Neural cell (in vitro differentiated cells): ENCODE results near the gene HSPB1. TPM values are rescaled to one million over a fixed set of nuclear protein-coding genes. Genes with fewer than 3 reads are reported as not detected.
A peak's percentile ranks its signal among the peaks of the same experiment; 100 is the strongest.
"Not testable (repeated sequence)": the region's sequence is repeated elsewhere in the genome, so short reads cannot be mapped to it uniquely, and the experiment has no call there.

Experiments used
- H2AFZ ChIP-seq: fragments of 200-600, 300-800 bp; sonication (generic), shearing (Covaris generic); 2 replicates; pipeline ENCODE4 v1.6.0; 2014; ENCODE audit warnings: low read depth, mild to moderate bottlenecking, antibody characterized with exemption, low read length, moderate library complexity
- H3F3A ChIP-seq: fragments of 200-600 bp; shearing (Covaris generic); 2 replicates; pipeline ENCODE4 v1.6.1; 2016; ENCODE audit warnings: mild to moderate bottlenecking, moderate library complexity, mixed read lengths, antibody characterized with exemption, low read length; ENCODE audit not compliant: insufficient read depth, poor library complexity, severe bottlenecking
- H3K27ac ChIP-seq: fragments of 200-600, 300-800 bp; sonication (generic), shearing (Covaris generic); 2 replicates; pipeline ENCODE4 v1.5.1; 2014; ENCODE audit warnings: mild to moderate bottlenecking, low read length, moderate library complexity
- H3K27me3 ChIP-seq: fragments of 300-800, 200-600 bp; sonication (generic), shearing (Covaris generic); 2 replicates; pipeline ENCODE4 v1.6.0; 2014; ENCODE audit warnings: mild to moderate bottlenecking, low read depth, low read length, moderate library complexity; ENCODE audit not compliant: insufficient read depth
- H3K36me3 ChIP-seq: fragments of 300-800, 200-600 bp; sonication (generic), shearing (Covaris generic); 2 replicates; pipeline ENCODE4 v1.5.1; 2014; ENCODE audit warnings: mild to moderate bottlenecking, antibody characterized with exemption, low read length, moderate library complexity; ENCODE audit not compliant: insufficient read depth
- H3K4me2 ChIP-seq: fragments of 300-800, 200-600 bp; sonication (generic), shearing (Covaris generic); 2 replicates; pipeline ENCODE4 v1.6.0; 2014; ENCODE audit warnings: mild to moderate bottlenecking, low read length
- H3K4me3 ChIP-seq: fragments of 300-800, 200-600 bp; sonication (generic), shearing (Covaris generic); 2 replicates; pipeline ENCODE4 v1.5.1; 2014; ENCODE audit warnings: mild to moderate bottlenecking, low read length, moderate library complexity
- H3K79me2 ChIP-seq: fragments of 200-600 bp; shearing (Covaris generic); replicated peaks from 2 replicates; pipeline ENCODE4 v1.6.0; 2014; ENCODE audit warnings: mild to moderate bottlenecking, low read length, moderate library complexity; ENCODE audit not compliant: insufficient read depth
- H3K9ac ChIP-seq: fragments of 300-800, 200-600 bp; sonication (generic), shearing (Covaris generic); 2 replicates; pipeline ENCODE4 v1.6.1; 2016; ENCODE audit warnings: mild to moderate bottlenecking, low read length, mixed read lengths
- H3K9me2 ChIP-seq: fragments of 200-600 bp; shearing (Covaris generic); 2 replicates; pipeline ENCODE4 v1.6.1; 2016; ENCODE audit warnings: mild to moderate bottlenecking, low read length, mixed read lengths; ENCODE audit not compliant: insufficient read depth
- H3K9me3 ChIP-seq: fragments of 200-600, 300-800 bp; sonication (generic), shearing (Covaris generic); 2 replicates; pipeline ENCODE4 v1.6.1; 2016; ENCODE audit warnings: mild to moderate bottlenecking, mixed run types, low read length, moderate library complexity, mixed read lengths
- H4K20me1 ChIP-seq: fragments of 200-600 bp; shearing (Covaris generic); 2 replicates; pipeline ENCODE4 v1.6.1; 2016; ENCODE audit warnings: mild to moderate bottlenecking, mixed run types; ENCODE audit not compliant: insufficient read depth
- CTCF ChIP-seq: fragments of 450-650 bp; IDR thresholded peaks from 2 replicates; pipeline ENCODE4 v1.5.1; 2014; ENCODE audit warnings: antibody characterized with exemption, mild to moderate bottlenecking, moderate library complexity; ENCODE audit not compliant: poor library complexity, severe bottlenecking
- EP300 ChIP-seq: fragments of 450-650 bp; conservative IDR thresholded peaks from 2 replicates; pipeline ENCODE4 v1.6.1; 2014; ENCODE audit warnings: antibody characterized with exemption, mild to moderate bottlenecking, moderate library complexity; ENCODE audit not compliant: poor library complexity, severe bottlenecking
- EZH2 ChIP-seq: fragments of 200-600, 300-800 bp; shearing (Covaris generic), sonication (generic); IDR thresholded peaks from 2 replicates; pipeline ENCODE4 v1.6.1; 2014; ENCODE audit warnings: antibody characterized with exemption, low read length, borderline replicate concordance, mild to moderate bottlenecking; ENCODE audit not compliant: insufficient read depth, poor library complexity, severe bottlenecking
- MXI1 ChIP-seq: fragments of 450-650 bp; conservative IDR thresholded peaks from 2 replicates; pipeline ENCODE4 v1.6.1; 2014; ENCODE audit warnings: antibody characterized with exemption, mild to moderate bottlenecking; ENCODE audit not compliant: poor library complexity, severe bottlenecking
- POLR2AphosphoS5 ChIP-seq: IDR thresholded peaks from 2 replicates; pipeline ENCODE4 v1.6.1; 2012
- RAD21 ChIP-seq: fragments of 450-650 bp; conservative IDR thresholded peaks from 2 replicates; pipeline ENCODE4 v1.6.1; 2014; ENCODE audit warnings: antibody characterized with exemption, mild to moderate bottlenecking, moderate library complexity
- REST ChIP-seq: IDR thresholded peaks from 2 replicates; pipeline ENCODE4 v1.6.1; 2012; ENCODE audit warnings: borderline replicate concordance
- SMC3 ChIP-seq: fragments of 450-650 bp; conservative IDR thresholded peaks from 2 replicates; pipeline ENCODE4 v1.6.1; 2014; ENCODE audit warnings: antibody characterized with exemption, mild to moderate bottlenecking, moderate library complexity; ENCODE audit not compliant: poor library complexity
- TAF1 ChIP-seq: IDR thresholded peaks from 2 replicates; pipeline ENCODE4 v1.6.1; 2012; ENCODE audit warnings: low read depth
- polyA plus RNA-seq: library from polyadenylated mRNA; depleted of rRNA; stranded (reverse); fragments of >200 nt; gene quantifications from 2 replicates; pipeline ENCODE4 v1.2.3, GENCODE V29; 2014

The HSPB1 gene
- polyA plus RNA-seq, 1 donor from 2014 or later: 1.4 TPM

GRCh38 chr7:76310102-76310957, 7.9 kb downstream of the HSPB1 start:
- Histone ChIP-seq H3K4me3 (no peak overlapping the region), H3K9ac (no peak overlapping the region), H3K36me3 (no peaks in the 10 kb centered on the region), H3K9me2 (no peaks in the 10 kb centered on the region), H3K9me3 (no peaks in the 10 kb centered on the region), H3F3A (no peaks in the 10 kb centered on the region), H3K27me3 (no peaks in the 10 kb centered on the region), H3K4me2 (no peak overlapping the region), H4K20me1 (no peaks in the 10 kb centered on the region), H3K27ac (no peak overlapping the region), H2AFZ (no peak overlapping the region), H3K79me2 (no peaks in the 10 kb centered on the region)
- TF ChIP-seq CTCF (no peak), RAD21 (no peak), SMC3 (no peak), POLR2AphosphoS5 (no peak), EP300 (no peak)

GRCh38 chr7:76311838-76312237, 9.4 kb downstream of the HSPB1 start:
- not testable (repeated sequence) for H3K9ac ChIP-seq, H4K20me1 ChIP-seq, H2AFZ ChIP-seq, H3K4me2 ChIP-seq, H3K27me3 ChIP-seq, H3K4me3 ChIP-seq, H3K9me3 ChIP-seq, H3K27ac ChIP-seq, H3F3A ChIP-seq, H3K36me3 ChIP-seq, H3K9me2 ChIP-seq, H3K79me2 ChIP-seq

GRCh38 chr7:76314042-76314721, 11.7 kb downstream of the HSPB1 start:
- TF ChIP-seq REST (no peak), TAF1 (no peak), RAD21 (peak; percentile 66), MXI1 (no peak), SMC3 (peak; percentile 69), EP300 (no peak), EZH2 (no peak), POLR2AphosphoS5 (no peak), CTCF (peak; percentile 74)
- Histone ChIP-seq H3K36me3 (no peaks in the 10 kb centered on the region), H4K20me1 (no peaks in the 10 kb centered on the region), H2AFZ (no peak overlapping the region), H3K9me2 (no peaks in the 10 kb centered on the region), H3K79me2 (no peaks in the 10 kb centered on the region), H3K27ac (no peak overlapping the region), H3K4me2 (no peak overlapping the region), H3F3A (no peaks in the 10 kb centered on the region), H3K9me3 (no peaks in the 10 kb centered on the region), H3K27me3 (no peaks in the 10 kb centered on the region), H3K4me3 (no peak overlapping the region), H3K9ac (no peak overlapping the region)

- not testable (repeated sequence) for H3K4me2 ChIP-seq, H2AFZ ChIP-seq, H3K9me3 ChIP-seq, H3K79me2 ChIP-seq, H4K20me1 ChIP-seq, H3K27me3 ChIP-seq, H3K27ac ChIP-seq, H3K9ac ChIP-seq, H3F3A ChIP-seq, H3K4me3 ChIP-seq, H3K9me2 ChIP-seq, H3K36me3 ChIP-seq
Observed at GRCh38 chr7:76314740-76315139, 12.3 kb downstream of the HSPB1 start.
